Nasal cavity respiratory epithelium epithelial cell of viscerocranial mucosa (primary cell): Measurements from ENCODE around the gene ZNF558. TPM values are rescaled to one million over a fixed set of nuclear protein-coding genes. Genes with fewer than 3 reads are reported as not detected.

Experiments used
- total RNA-seq: library from RNA; depleted of rRNA; stranded (reverse); fragments of >200 nt; gene quantifications from 2 replicates; pipeline ENCODE4 v1.2.3, GENCODE V29; 2014

ZNF558 gene
- total RNA-seq: 37.7 and 58.8 TPM in 2 replicates

DNA sequence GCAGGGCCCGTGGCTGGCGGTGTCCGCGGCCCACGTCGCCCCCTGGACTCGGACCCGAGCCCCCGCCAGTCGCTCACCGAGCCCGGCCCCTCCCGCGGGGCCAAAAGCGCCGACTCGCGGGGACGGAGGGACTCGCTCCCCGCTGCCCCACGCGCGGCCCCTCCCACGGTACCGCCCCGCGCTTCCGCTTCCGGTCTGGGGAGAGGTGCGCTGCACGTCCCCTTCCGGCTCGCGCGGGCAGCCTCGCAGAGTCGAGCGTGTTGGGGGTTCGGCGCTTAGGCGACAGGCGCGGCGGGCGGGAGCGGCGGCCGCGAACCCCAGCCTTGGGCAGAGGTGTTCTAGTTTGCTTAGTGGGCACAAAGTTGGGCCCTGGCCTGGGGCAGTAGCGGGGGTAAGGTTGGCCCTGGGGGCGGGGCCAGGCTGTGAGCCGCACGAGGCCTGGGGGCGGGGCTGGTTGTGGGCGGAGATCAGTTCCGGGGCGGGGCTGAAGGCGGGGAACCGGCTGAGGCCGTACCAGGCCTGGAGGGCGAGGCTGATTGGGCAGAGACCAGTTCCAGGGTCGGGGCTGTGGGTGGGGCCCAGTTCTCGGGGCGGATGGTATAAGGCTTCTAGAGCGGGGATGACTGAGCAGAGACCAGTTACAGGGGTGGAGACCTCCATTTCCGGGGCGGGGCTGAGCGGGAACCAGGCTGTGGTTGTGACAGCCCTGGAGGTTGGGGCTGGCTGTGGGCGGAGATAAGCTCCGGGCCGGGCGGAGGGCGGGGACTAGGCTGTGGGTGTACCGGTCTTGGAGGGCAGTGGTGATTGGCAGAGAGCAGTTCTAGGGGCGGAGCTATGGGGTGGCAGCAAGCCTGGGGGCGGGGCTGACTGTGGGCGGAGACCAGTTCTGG lies at the start of gene ZNF558, which contains the start of gene MBD3L1:
ZNF558 (minus strand) TSS at position 173 of the 890 bp plus-strand sequence. CDS start 9,645 bp downstream, outside the sequence.
MBD3L1 (plus strand) TSS at position 246 of the 890 bp plus-strand sequence. CDS start 10,302 bp downstream, outside the sequence.

Other genes starting within 250 kb of the ZNF558 start
- 0.36 TPM in 1 of 2 replicates, not detected in the other for gene ADAMTS10, start 221.6 kb downstream of the ZNF558 start, total RNA-seq
- gene NFILZ, start 201.7 kb downstream of the ZNF558 start, total RNA-seq: not detected in 2 replicates
- not detected in 2 replicates for gene ACTL9, start 133.5 kb downstream of the ZNF558 start, total RNA-seq
- not detected in 2 replicates for gene OR2Z1, start 110.7 kb downstream of the ZNF558 start, total RNA-seq
- not detected in 2 replicates for gene MBD3L1, start 73 bp upstream of the ZNF558 start, total RNA-seq
- under 0.01 and 0.85 TPM in 2 replicates for gene MUC16, start 178.1 kb upstream of the ZNF558 start, total RNA-seq